HEK293T (cell line): ENCODE data around the gene RFC2.

Experiments
- ARNT ChIP-seq: fragments of 450-650 bp; IDR thresholded peaks from 2 replicates; pipeline ENCODE4 v1.6.1; 2017; ENCODE audit warnings: mild to moderate bottlenecking
- CTBP1 ChIP-seq: fragments of 450-650 bp; IDR thresholded peaks from 2 replicates; pipeline ENCODE4 v1.6.1; 2016; ENCODE audit warnings: borderline replicate concordance
- FOXA1 ChIP-seq: fragments of 450-650 bp; IDR thresholded peaks from 2 replicates; pipeline ENCODE4 v1.6.1; 2016; ENCODE audit warnings: mild to moderate bottlenecking
- FOXM1 ChIP-seq: fragments of 450-650 bp; IDR thresholded peaks from 2 replicates; pipeline ENCODE4 v1.6.1; 2017; ENCODE audit warnings: mild to moderate bottlenecking, borderline replicate concordance
- LEF1 ChIP-seq: fragments of 450-650 bp; IDR thresholded peaks from 2 replicates; pipeline ENCODE4 v1.6.1; 2017; ENCODE audit warnings: mild to moderate bottlenecking, borderline replicate concordance
- SP1 ChIP-seq: fragments of 450-650 bp; IDR thresholded peaks from 2 replicates; pipeline ENCODE4 v1.6.1; 2017
- SUZ12 ChIP-seq: fragments of 450-650 bp; IDR thresholded peaks from 2 replicates; pipeline ENCODE4 v1.6.1; 2016; ENCODE audit warnings: mild to moderate bottlenecking
- TARDBP ChIP-seq: fragments of 450-650 bp; IDR thresholded peaks from 2 replicates; pipeline ENCODE4 v1.6.1; 2016

DNA sequence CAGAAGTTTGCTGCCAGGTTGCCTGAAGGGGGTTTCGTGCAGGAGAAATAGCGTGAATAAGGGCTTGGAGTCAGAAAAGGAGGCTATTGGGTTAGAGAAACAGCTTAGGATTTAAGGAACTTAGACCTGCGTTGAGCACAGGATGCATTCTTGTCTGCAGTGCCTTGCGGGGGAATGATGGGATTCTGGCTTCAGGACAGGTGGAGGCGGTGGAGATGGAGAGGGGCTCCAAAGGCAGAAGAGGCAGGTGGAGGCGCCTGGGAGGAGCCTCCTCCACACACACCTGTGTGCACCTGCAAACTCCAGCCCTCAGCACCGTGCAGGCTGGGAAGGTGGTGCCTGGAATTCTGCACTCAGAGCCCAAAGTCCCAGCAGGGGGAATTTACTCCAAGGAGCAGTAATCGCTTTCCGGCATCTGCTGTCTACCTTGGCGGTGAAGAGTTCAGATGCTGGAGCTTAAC lies 36.8 kb upstream of the RFC2 start:
- TF ChIP-seq FOXM1 (no peak), SUZ12 (no peak), CTBP1 (no peak), LEF1 (no peak), TARDBP (no peak), SP1 (no peak), FOXA1 (no peak), ARNT (no peak)
